ENCODE results near the gene FN3KRP. TPM values are rescaled to one million over a fixed set of nuclear protein-coding genes. Genes with fewer than 3 reads are reported as not detected.

Gene FN3KRP
- total and polyA plus RNA-seq, 11 donors, result 6.8 to 23.1 (median 15.8) TPM

- peaks cover 0 to 52% (median 36%) of the 10 kb centered on the region in 9 donors for H3K36me3 ChIP-seq
- ATAC-seq, result no peak
- 69 to 81% (median 71%) methylated on average over 8 of the region's 8 CpGs for WGBS, 4 donors
- H3K27ac ChIP-seq, result no peak overlapping the region
- DNase-seq, result no peak
- TF ChIP-seq CTCF (IDR thresholded peaks at IDR 0.05), result no peak
- no peak for TF ChIP-seq POLR2A (IDR thresholded peaks at IDR 0.05)
- intact Hi-C loops (cut with DNase I), result no loop called here
- peaks cover 0 to 8% (median 0%) of the 10 kb centered on the region in 12 donors for H3K4me1 ChIP-seq
- no peak overlapping the region for H3K4me3 ChIP-seq
- H3K9me3 ChIP-seq, result peaks cover 0 to 22% (median 3%) of the 10 kb centered on the region in 12 donors
- H3K27me3 ChIP-seq, result no peaks in the 10 kb centered on the region
Observed at GRCh38 chr17:82745524-82745923, 29.0 kb downstream of the FN3KRP start.

- TF ChIP-seq POLR2A (IDR thresholded peaks at IDR 0.05) (no peak), CTCF (IDR thresholded peaks at IDR 0.05) (no peak)
- Histone ChIP-seq H3K9me3 (peaks cover 0 to 13% (median 0%) of the 10 kb centered on the region in 12 donors), H3K27ac (no peak overlapping the region), H3K4me3 (no peak overlapping the region), H3K4me1 (peaks cover 6 to 19% (median 12%) of the 10 kb centered on the region in 12 donors), H3K27me3 (no peaks in the 10 kb centered on the region), H3K36me3 (peaks cover 0 to 20% (median 7%) of the 10 kb centered on the region in 9 donors)
- 90 to 98% (median 96%) methylated on average over 16 of the region's 16 CpGs for WGBS, 4 donors
- DNase-seq, result peak in 1 of 5 donors; percentile 25
- ATAC-seq, result no peak
- intact Hi-C loops (cut with DNase I), result no loop called here
Observed at GRCh38 chr17:82748756-82749155, 32.2 kb downstream of the FN3KRP start.

- intact Hi-C loops (cut with DNase I), result loop anchor here in 2 of 10 donors (5.0 kb wide), 2 partner anchors 33 to 103 kb away; partner anchors contain the start of genes FN3KRP (in 1 of the 2) and WDR45B (in 1 of the 2)
- H3K4me1 ChIP-seq, result peaks cover 6 to 19% (median 12%) of the 10 kb centered on the region in 12 donors
- H3K9me3 ChIP-seq, result peaks cover 0 to 13% (median 0%) of the 10 kb centered on the region in 12 donors
- H3K27me3 ChIP-seq, result no peaks in the 10 kb centered on the region
- peak overlapping the region in 1 of 12 donors; percentile 12 for H3K27ac ChIP-seq
- no peak overlapping the region for H3K4me3 ChIP-seq
- H3K36me3 ChIP-seq, result peaks cover 0 to 13% (median 3%) of the 10 kb centered on the region in 9 donors
- TF ChIP-seq POLR2A (IDR thresholded peaks at IDR 0.05), result no peak
- TF ChIP-seq CTCF (IDR thresholded peaks at IDR 0.05), result no peak
- 67 to 89% (median 77%) methylated on average over 40 of the region's 40 CpGs for WGBS, 4 donors
- DNase-seq (no peak), ATAC-seq (no peak)
Observed at GRCh38 chr17:82750241-82750908, 33.9 kb downstream of the FN3KRP start.

GRCh38 chr17:82751171-82751570 lies 34.7 kb downstream of the FN3KRP start:
- no peaks in the 10 kb centered on the region for H3K27me3 ChIP-seq
- H3K4me1 ChIP-seq, result peaks cover 6 to 19% (median 12%) of the 10 kb centered on the region in 12 donors
- peaks cover 0 to 10% (median 0%) of the 10 kb centered on the region in 12 donors for H3K9me3 ChIP-seq
- intact Hi-C loops (cut with DNase I), result loop anchor here in 2 of 10 donors (5.0 kb wide), 2 partner anchors 34 to 104 kb away; partner anchors contain the start of genes FN3KRP (in 1 of the 2) and WDR45B (in 1 of the 2)
- peaks cover 0 to 10% (median 3%) of the 10 kb centered on the region in 9 donors for H3K36me3 ChIP-seq
- H3K27ac ChIP-seq, result peak overlapping the region in 10 of 12 donors; percentile 6 to 95 (median 60)
- WGBS, 4 donors, result 6 to 24% (median 14%) methylated on average over 23 to 56 of the region's 56 CpGs
- ATAC-seq, result peak in 2 of 4 donors; percentile 27 to 36
- DNase-seq, result no peak
- TF ChIP-seq POLR2A (IDR thresholded peaks at IDR 0.05) (no peak), CTCF (IDR thresholded peaks at IDR 0.05) (no peak)
- peak overlapping the region in 11 of 12 donors; percentile 19 to 100 (median 84) for H3K4me3 ChIP-seq

All from heart left ventricle (tissue), 16 donors.